Mononuclear cell (primary cell): ENCODE measurements around the gene ARMC8. TPM values are rescaled to one million over a fixed set of nuclear protein-coding genes. Genes with fewer than 3 reads are reported as not detected.

Experiments
- H3K27me3 ChIP-seq: 2 replicates; pipeline ENCODE4 v1.6.0; 2011; ENCODE audit warnings: low read length, control low read depth; ENCODE audit not compliant: insufficient read depth
- H3K4me1 ChIP-seq: 2 replicates; pipeline ENCODE4 v1.5.1; 2011; ENCODE audit warnings: mild to moderate bottlenecking, low read length, control low read depth; ENCODE audit not compliant: insufficient read depth
- H3K4me3 ChIP-seq: 2 replicates; pipeline ENCODE4 v1.5.1; 2011; ENCODE audit warnings: mild to moderate bottlenecking, low read length, moderate library complexity
- H3K9me3 ChIP-seq: 2 replicates; pipeline ENCODE4 v1.5.1; 2011; ENCODE audit warnings: low read depth, mild to moderate bottlenecking, control low read depth, low read length
- total RNA-seq: library from RNA; depleted of rRNA; stranded (reverse); fragments of >200 nt; gene quantifications from one replicate; pipeline ENCODE4 v1.2.3, GENCODE V29; 2012

The ARMC8 gene
- total RNA-seq, 1 donor = 147 TPM

GRCh38 chr3:138289701-138290100 lies 102.6 kb downstream of the ARMC8 start:
- H3K4me3 ChIP-seq = no peak overlapping the region
- H3K9me3 ChIP-seq = no peaks in the 10 kb centered on the region
- H3K27me3 ChIP-seq = no peaks in the 10 kb centered on the region
- no peaks in the 10 kb centered on the region for H3K4me1 ChIP-seq

GRCh38 chr3:138296639-138297038 lies 109.5 kb downstream of the ARMC8 start:
- H3K27me3 ChIP-seq = no peaks in the 10 kb centered on the region
- no peak overlapping the region for H3K4me3 ChIP-seq
- H3K9me3 ChIP-seq = no peaks in the 10 kb centered on the region
- H3K4me1 ChIP-seq = no peaks in the 10 kb centered on the region

GRCh38 chr3:138297059-138297607 lies 110.0 kb downstream of the ARMC8 start:
- Histone ChIP-seq H3K27me3 (no peaks in the 10 kb centered on the region), H3K4me1 (no peaks in the 10 kb centered on the region), H3K9me3 (no peaks in the 10 kb centered on the region), H3K4me3 (no peak overlapping the region)

- no peaks in the 10 kb centered on the region for H3K27me3 ChIP-seq
- no peaks in the 10 kb centered on the region for H3K9me3 ChIP-seq
- no peaks in the 10 kb centered on the region for H3K4me1 ChIP-seq
- H3K4me3 ChIP-seq = no peak overlapping the region
Measured at GRCh38 chr3:138297876-138298275, 110.8 kb downstream of the ARMC8 start.

- no peaks in the 10 kb centered on the region for H3K4me1 ChIP-seq
- H3K9me3 ChIP-seq = no peaks in the 10 kb centered on the region
- no peaks in the 10 kb centered on the region for H3K27me3 ChIP-seq
- H3K4me3 ChIP-seq = no peak overlapping the region
Measured at GRCh38 chr3:138300647-138301046, 113.5 kb downstream of the ARMC8 start.

- Histone ChIP-seq H3K27me3 (no peaks in the 10 kb centered on the region), H3K4me3 (no peak overlapping the region), H3K4me1 (no peaks in the 10 kb centered on the region), H3K9me3 (peaks cover 10% of the 10 kb centered on the region)
Measured at GRCh38 chr3:138303474-138303873, 116.4 kb downstream of the ARMC8 start.

GRCh38 chr3:138307899-138308298 lies 120.8 kb downstream of the ARMC8 start:
- Histone ChIP-seq H3K4me3 (no peak overlapping the region), H3K9me3 (peaks cover 23% of the 10 kb centered on the region), H3K27me3 (peaks cover 17% of the 10 kb centered on the region), H3K4me1 (no peaks in the 10 kb centered on the region)

GRCh38 chr3:138308783-138309182 lies 121.7 kb downstream of the ARMC8 start:
- peaks cover 23% of the 10 kb centered on the region for H3K9me3 ChIP-seq
- peaks cover 17% of the 10 kb centered on the region for H3K27me3 ChIP-seq
- H3K4me1 ChIP-seq = no peaks in the 10 kb centered on the region
- no peak overlapping the region for H3K4me3 ChIP-seq

- Histone ChIP-seq H3K4me3 (no peak overlapping the region), H3K4me1 (no peaks in the 10 kb centered on the region), H3K9me3 (peaks cover 23% of the 10 kb centered on the region), H3K27me3 (peaks cover 17% of the 10 kb centered on the region)
Measured at GRCh38 chr3:138310494-138310893, 123.4 kb downstream of the ARMC8 start.

- Histone ChIP-seq H3K27me3 (peaks cover 17% of the 10 kb centered on the region), H3K4me3 (no peak overlapping the region), H3K9me3 (peaks cover 11% of the 10 kb centered on the region), H3K4me1 (no peaks in the 10 kb centered on the region)
Measured at GRCh38 chr3:138314751-138315150, 127.7 kb downstream of the ARMC8 start.

- H3K27me3 ChIP-seq = no peaks in the 10 kb centered on the region
- H3K9me3 ChIP-seq = no peaks in the 10 kb centered on the region
Measured at GRCh38 chr3:138317687-138318086, 130.6 kb downstream of the ARMC8 start.

GRCh38 chr3:138323971-138324370 lies 136.9 kb downstream of the ARMC8 start:
- peaks cover 10% of the 10 kb centered on the region for H3K4me1 ChIP-seq
- no peak overlapping the region for H3K4me3 ChIP-seq
- H3K27me3 ChIP-seq = peaks cover 3% of the 10 kb centered on the region
- H3K9me3 ChIP-seq = no peaks in the 10 kb centered on the region

More at GRCh38 chr3:138317687-138318086, 130.6 kb downstream of the ARMC8 start:
- Histone ChIP-seq H3K4me3 (no peak overlapping the region), H3K4me1 (peaks cover 3% of the 10 kb centered on the region)

GRCh38 chr3:138325990-138326389 lies 138.9 kb downstream of the ARMC8 start:
- H3K4me3 ChIP-seq = no peak overlapping the region
- no peaks in the 10 kb centered on the region for H3K9me3 ChIP-seq
- H3K4me1 ChIP-seq = peaks cover 21% of the 10 kb centered on the region
- peaks cover 6% of the 10 kb centered on the region for H3K27me3 ChIP-seq

GRCh38 chr3:138326866-138327595 lies 139.9 kb downstream of the ARMC8 start:
- Histone ChIP-seq H3K9me3 (no peaks in the 10 kb centered on the region), H3K4me1 (peaks cover 21% of the 10 kb centered on the region), H3K4me3 (no peak overlapping the region), H3K27me3 (peaks cover 6% of the 10 kb centered on the region)

GRCh38 chr3:138327831-138328230 lies 140.7 kb downstream of the ARMC8 start:
- Histone ChIP-seq H3K27me3 (peaks cover 6% of the 10 kb centered on the region), H3K9me3 (no peaks in the 10 kb centered on the region), H3K4me1 (peaks cover 17% of the 10 kb centered on the region), H3K4me3 (no peak overlapping the region)

- Histone ChIP-seq H3K9me3 (no peaks in the 10 kb centered on the region), H3K4me3 (no peak overlapping the region), H3K4me1 (peaks cover 17% of the 10 kb centered on the region), H3K27me3 (peaks cover 6% of the 10 kb centered on the region)
Measured at GRCh38 chr3:138328341-138328740, 141.2 kb downstream of the ARMC8 start.
